GM12801 (cell line): ENCODE results near the gene C17orf75.
A peak's percentile ranks its signal among the peaks of the same experiment; 100 is the strongest.

Experiments used
- CTCF ChIP-seq: IDR thresholded peaks from one replicate; pipeline ENCODE4 v1.5.1; 2011; ENCODE audit warnings: control low read depth; ENCODE audit not compliant: insufficient read length; ENCODE audit errors: extremely low read depth

Gene C17orf75

GRCh38 chr17:32320847-32321246, 21.1 kb downstream of the C17orf75 start:
- TF ChIP-seq CTCF: no peak

GRCh38 chr17:32319548-32319905, 22.4 kb downstream of the C17orf75 start:
- TF ChIP-seq CTCF: peak; percentile 98

GRCh38 chr17:32318071-32318470, 23.9 kb downstream of the C17orf75 start:
- no peak for TF ChIP-seq CTCF

- no peak for TF ChIP-seq CTCF
These were observed 24.6 kb downstream of the C17orf75 start for GRCh38 chr17:32317353-32317752.

GRCh38 chr17:32315171-32315570, 26.8 kb downstream of the C17orf75 start:
- TF ChIP-seq CTCF: no peak

GRCh38 chr17:32314636-32315035, 27.3 kb downstream of the C17orf75 start:
- no peak for TF ChIP-seq CTCF

GRCh38 chr17:32311028-32311536, 30.9 kb downstream of the C17orf75 start:
- TF ChIP-seq CTCF: no peak

- TF ChIP-seq CTCF: no peak
These were observed 34.3 kb downstream of the C17orf75 start for GRCh38 chr17:32307658-32308057.
